ENCODE measurements around the gene CD101. TPM values are rescaled to one million over a fixed set of nuclear protein-coding genes. Genes with fewer than 3 reads are reported as not detected.
A peak's percentile ranks its signal among the peaks of the same experiment; 100 is the strongest.

The CD101 gene
- total RNA-seq, 2 experiments from 2014 or later = not detected

- Histone ChIP-seq H3K36me3 (ENCODE audit: insufficient read depth, low read length) (peaks cover 93% of the 10 kb centered on the region), H4K20me1 (ENCODE audit: insufficient read depth, low read length) (no peaks in the 10 kb centered on the region), H3K4me1 (ENCODE audit: insufficient read depth, low read length, poor library complexity, severe bottlenecking) (peaks cover 11% of the 10 kb centered on the region), H2AFZ (ENCODE audit: low read length) (no peak overlapping the region), H3K27ac (ENCODE audit: low read depth, low read length, poor library complexity, severe bottlenecking) (no peak overlapping the region), H3K4me2 (ENCODE audit: low read length) (no peak overlapping the region), H3K9me2 (ENCODE audit: insufficient read depth, low read length) (no peaks in the 10 kb centered on the region), H3K4me3 (ENCODE audit: low read depth, low read length, poor library complexity, severe bottlenecking) (no peak overlapping the region), H3K79me2 (ENCODE audit: insufficient read depth, low read depth, low read length) (peaks cover 37% of the 10 kb centered on the region; the same call in 1 of the 2 replicates), H3K9me3 (ENCODE audit: low read length) (no peaks in the 10 kb centered on the region)
- POLR2A ChIA-PET = interaction anchor here (0.7 kb wide), 1 partner anchor 118 kb away, joined by 5 read pairs; no protein-coding TSS in a partner anchor
- BruUV-seq (replicated peaks) = no TSS peak
- intact Hi-C loops (cut with micrococcal nuclease; ENCODE audit: unreplicated experiment) = loop anchor here (10.0 kb wide), 1 partner anchor 857 kb away; the partner anchor contains the start of genes GDAP2 and WDR3
- TF ChIP-seq CTCF (conservative IDR thresholded peaks at IDR 0.05; ENCODE audit: low read length) = peak; percentile 77
- no peak for TF ChIP-seq EZH2phosphoT487 (IDR thresholded peaks at IDR 0.05; ENCODE audit: borderline replicate concordance, low read depth, low read length)
- CTCF ChIA-PET (ENCODE audit: unreplicated experiment) = interaction anchor here (0.6 kb wide), 1 partner anchor 25 kb away, joined by 4 read pairs; no protein-coding TSS in a partner anchor
- DNase-seq (ENCODE audit: low spot score) = peak; percentile 41
These were observed 66.2 kb downstream of the CD101 start for GRCh38 chr1:117067533-117068370.

GRCh38 chr1:117068580-117068979, 67.0 kb downstream of the CD101 start:
- no peaks in the 10 kb centered on the region for H3K9me3 ChIP-seq (ENCODE audit: low read length)
- peaks cover 93% of the 10 kb centered on the region for H3K36me3 ChIP-seq (ENCODE audit: insufficient read depth, low read length)
- peaks cover 3% of the 10 kb centered on the region for H3K4me1 ChIP-seq (ENCODE audit: insufficient read depth, low read length, poor library complexity, severe bottlenecking)
- TF ChIP-seq CTCF (conservative IDR thresholded peaks at IDR 0.05; ENCODE audit: low read length) = no peak
- no peak overlapping the region for H3K4me2 ChIP-seq (ENCODE audit: low read length)
- no peak overlapping the region for H3K4me3 ChIP-seq (ENCODE audit: low read depth, low read length, poor library complexity, severe bottlenecking)
- no peak overlapping the region for H3K27ac ChIP-seq (ENCODE audit: low read depth, low read length, poor library complexity, severe bottlenecking)
- BruUV-seq (replicated peaks) = no TSS peak
- ChIA-PET CTCF (ENCODE audit: unreplicated experiment) (no interaction called here), POLR2A (interaction anchor here (0.7 to 1.6 kb wide), 2 partner anchors 8 to 1087 kb away, joined by 3 read pairs; no protein-coding TSS in a partner anchor)
- H3K9me2 ChIP-seq (ENCODE audit: insufficient read depth, low read length) = no peaks in the 10 kb centered on the region
- no peak for DNase-seq (ENCODE audit: low spot score)
- peaks cover 29% of the 10 kb centered on the region; the same call in 1 of the 2 replicates for H3K79me2 ChIP-seq (ENCODE audit: insufficient read depth, low read depth, low read length)
- no peaks in the 10 kb centered on the region for H4K20me1 ChIP-seq (ENCODE audit: insufficient read depth, low read length)
- H2AFZ ChIP-seq (ENCODE audit: low read length) = no peak overlapping the region
- intact Hi-C loops (cut with micrococcal nuclease; ENCODE audit: unreplicated experiment) = loop anchor here (10.0 kb wide), 1 partner anchor 856 kb away; the partner anchor contains the start of genes GDAP2 and WDR3
